GM18507 (cell line): ENCODE data around the gene HSD17B8.

Experiments used
- DNase-seq: peaks from one replicate; pipeline ENCODE4 v3.0.0; 2011; ENCODE audit warnings: low read depth; ENCODE audit not compliant: insufficient read length; ENCODE audit errors: extremely low spot score
- FAIRE-seq: peaks from 2 replicates; lab custom pipeline; 2011; peaks lifted over from hg19 to GRCh38; lab: Jason Lieb, UNC

Gene HSD17B8

GRCh38 chr6:33189625-33190448, 14.6 kb upstream of the HSD17B8 start:
- FAIRE-seq, result no peak
- no peak for DNase-seq

GRCh38 chr6:33190504-33191107, 13.8 kb upstream of the HSD17B8 start:
- no peak for FAIRE-seq
- DNase-seq, result no peak

- DNase-seq (no peak), FAIRE-seq (no peak)
Measured at GRCh38 chr6:33191383-33192104, 12.9 kb upstream of the HSD17B8 start.

- DNase-seq (no peak), FAIRE-seq (no peak)
Measured at GRCh38 chr6:33192105-33192646, 12.3 kb upstream of the HSD17B8 start, which contains the start of gene COL11A2. TSS of gene COL11A2 (minus strand) at chr6:33192467. CDS start at chr6:33192240, 227 bp downstream.

- no peak for DNase-seq
- no peak for FAIRE-seq
Measured at GRCh38 chr6:33192671-33193602, 11.5 kb upstream of the HSD17B8 start.

- no peak for FAIRE-seq
- DNase-seq, result no peak
Measured at GRCh38 chr6:33193619-33194018, 10.8 kb upstream of the HSD17B8 start.

- DNase-seq (no peak), FAIRE-seq (no peak)
Measured at GRCh38 chr6:33194431-33194979, 9.9 kb upstream of the HSD17B8 start.

GRCh38 chr6:33195304-33196165, 8.9 kb upstream of the HSD17B8 start:
- FAIRE-seq (no peak), DNase-seq (no peak)

- DNase-seq (no peak), FAIRE-seq (peak; percentile 33)
Measured at GRCh38 chr6:33197431-33198048, 6.9 kb upstream of the HSD17B8 start.

- FAIRE-seq (no peak), DNase-seq (no peak)
Measured at GRCh38 chr6:33198159-33198852, 6.1 kb upstream of the HSD17B8 start.

GRCh38 chr6:33198853-33199436, 5.5 kb upstream of the HSD17B8 start:
- DNase-seq, result no peak
- no peak for FAIRE-seq

- peak; percentile 41 for FAIRE-seq
- peak; percentile 69 for DNase-seq
Measured at GRCh38 chr6:33199687-33200218, 4.7 kb upstream of the HSD17B8 start.

- peak; percentile 96 for FAIRE-seq
- peak; percentile 94 for DNase-seq
Measured at GRCh38 chr6:33200219-33201146, 4.0 kb upstream of the HSD17B8 start, which contains the start of the genes RXRB and SLC39A7. TSS of gene RXRB (minus strand) at chr6:33200665. CDS start at chr6:33200476, 189 bp downstream. TSS of gene SLC39A7 (plus strand) at chr6:33200867. CDS start at chr6:33201246, 379 bp downstream.

- FAIRE-seq (no peak), DNase-seq (no peak)
Measured at GRCh38 chr6:33201147-33201545, 3.3 kb upstream of the HSD17B8 start.

GRCh38 chr6:33201935-33202334, 2.5 kb upstream of the HSD17B8 start:
- DNase-seq (no peak), FAIRE-seq (no peak)
